ENCODE measurements around the gene NEK5.

The NEK5 gene

DNA sequence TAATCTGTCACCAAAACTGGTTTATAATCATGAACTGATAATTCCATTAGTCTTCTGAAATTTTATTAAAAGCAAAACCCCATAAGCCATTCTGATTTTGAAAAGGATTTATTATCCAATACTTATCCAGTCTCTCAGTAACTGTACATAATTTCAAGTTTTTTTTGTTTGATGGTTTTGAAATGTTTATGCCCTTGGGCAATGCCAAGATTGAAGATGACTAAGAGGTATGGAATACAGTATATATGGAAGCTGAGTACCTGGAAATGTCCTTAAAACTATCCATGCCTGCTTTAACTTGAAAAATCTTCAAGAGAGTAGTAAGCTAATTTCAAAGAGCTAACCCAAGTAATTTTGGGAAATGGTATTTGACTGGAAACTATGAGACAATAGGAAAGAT, 1.8 kb upstream of the NEK5 start:
- Histone ChIP-seq H2AFZ (ENCODE audit: low read depth, low read length) (no peak overlapping the region), H3K27ac (ENCODE audit: low read length) (no peak overlapping the region), H3K9ac (ENCODE audit: low read depth, low read length) (no peak overlapping the region), H3K9me3 (ENCODE audit: insufficient read depth, low read length, severe bottlenecking) (no peaks in the 10 kb centered on the region), H3K36me3 (ENCODE audit: insufficient read depth, low read length) (no peaks in the 10 kb centered on the region), H3K79me2 (ENCODE audit: insufficient read depth, low read length) (no peaks in the 10 kb centered on the region), H3K4me2 (ENCODE audit: insufficient read depth, low read length) (no peak overlapping the region), H3K27me3 (ENCODE audit: insufficient read depth, low read length, poor library complexity) (peaks cover 72% of the 10 kb centered on the region), H4K20me1 (ENCODE audit: insufficient read depth, low read length) (peaks cover 3% of the 10 kb centered on the region; the same call in 1 of the 2 replicates), H3K4me1 (ENCODE audit: insufficient read depth, low read length) (peaks cover 18% of the 10 kb centered on the region), H3K4me3 (ENCODE audit: low read depth in 1 of 2, low read length in 2 of 2) (no peak overlapping the region)
- ATAC-seq (ENCODE audit: insufficient read depth, low read depth) (no peak), DNase-seq (no peak)
- no peak for TF ChIP-seq EZH2 (IDR thresholded peaks at IDR 0.05; ENCODE audit: borderline replicate concordance, low read depth, low read length, severe bottlenecking)
- TF ChIP-seq, protein P1, sequence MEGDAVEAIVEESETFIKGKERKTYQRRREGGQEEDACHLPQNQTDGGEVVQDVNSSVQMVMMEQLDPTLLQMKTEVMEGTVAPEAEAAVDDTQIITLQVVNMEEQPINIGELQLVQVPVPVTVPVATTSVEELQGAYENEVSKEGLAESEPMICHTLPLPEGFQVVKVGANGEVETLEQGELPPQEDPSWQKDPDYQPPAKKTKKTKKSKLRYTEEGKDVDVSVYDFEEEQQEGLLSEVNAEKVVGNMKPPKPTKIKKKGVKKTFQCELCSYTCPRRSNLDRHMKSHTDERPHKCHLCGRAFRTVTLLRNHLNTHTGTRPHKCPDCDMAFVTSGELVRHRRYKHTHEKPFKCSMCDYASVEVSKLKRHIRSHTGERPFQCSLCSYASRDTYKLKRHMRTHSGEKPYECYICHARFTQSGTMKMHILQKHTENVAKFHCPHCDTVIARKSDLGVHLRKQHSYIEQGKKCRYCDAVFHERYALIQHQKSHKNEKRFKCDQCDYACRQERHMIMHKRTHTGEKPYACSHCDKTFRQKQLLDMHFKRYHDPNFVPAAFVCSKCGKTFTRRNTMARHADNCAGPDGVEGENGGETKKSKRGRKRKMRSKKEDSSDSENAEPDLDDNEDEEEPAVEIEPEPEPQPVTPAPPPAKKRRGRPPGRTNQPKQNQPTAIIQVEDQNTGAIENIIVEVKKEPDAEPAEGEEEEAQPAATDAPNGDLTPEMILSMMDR (IDR thresholded peaks at IDR 0.05; ENCODE audit: borderline replicate concordance, extremely low read depth, low read length, poor library complexity, severe bottlenecking) = no peak

- peak; percentile 82 for ATAC-seq (ENCODE audit: insufficient read depth, low read depth)
These were observed 830 bp downstream of the NEK5 start for GRCh38 chr13:52127783-52128702.

GRCh38 chr13:52127378-52127777, 1.5 kb downstream of the NEK5 start:
- Histone ChIP-seq H3K4me3 (ENCODE audit: low read depth in 1 of 2, low read length in 2 of 2) (no peak overlapping the region), H3K27ac (ENCODE audit: low read length) (no peak overlapping the region), H4K20me1 (ENCODE audit: insufficient read depth, low read length) (peaks cover 3% of the 10 kb centered on the region; the same call in 1 of the 2 replicates), H2AFZ (ENCODE audit: low read depth, low read length) (no peak overlapping the region), H3K4me1 (ENCODE audit: insufficient read depth, low read length) (peaks cover 18% of the 10 kb centered on the region), H3K27me3 (ENCODE audit: insufficient read depth, low read length, poor library complexity) (peaks cover 65% of the 10 kb centered on the region), H3K36me3 (ENCODE audit: insufficient read depth, low read length) (no peaks in the 10 kb centered on the region), H3K9me3 (ENCODE audit: insufficient read depth, low read length, severe bottlenecking) (no peaks in the 10 kb centered on the region), H3K4me2 (ENCODE audit: insufficient read depth, low read length) (no peak overlapping the region), H3K9ac (ENCODE audit: low read depth, low read length) (no peak overlapping the region), H3K79me2 (ENCODE audit: insufficient read depth, low read length) (no peaks in the 10 kb centered on the region)
- TF ChIP-seq, protein P1 (IDR thresholded peaks at IDR 0.05; ENCODE audit: borderline replicate concordance, extremely low read depth, low read length, poor library complexity, severe bottlenecking) = no peak
- no peak for TF ChIP-seq EZH2 (IDR thresholded peaks at IDR 0.05; ENCODE audit: borderline replicate concordance, low read depth, low read length, severe bottlenecking)
- DNase-seq (no peak), ATAC-seq (ENCODE audit: insufficient read depth, low read depth) (0 out of 3 replicates have a peak, but pooled peaks have one; percentile 5)

More at GRCh38 chr13:52127783-52128702, 830 bp downstream of the NEK5 start:
- Histone ChIP-seq H3K4me1 (ENCODE audit: insufficient read depth, low read length) (peaks cover 18% of the 10 kb centered on the region), H2AFZ (ENCODE audit: low read depth, low read length) (0 out of 2 replicates have a peak overlapping the region, but pooled peaks have one; percentile 14), H3K4me2 (ENCODE audit: insufficient read depth, low read length) (peak overlapping the region; percentile 60), H3K36me3 (ENCODE audit: insufficient read depth, low read length) (no peaks in the 10 kb centered on the region), H3K9me3 (ENCODE audit: insufficient read depth, low read length, severe bottlenecking) (no peaks in the 10 kb centered on the region), H4K20me1 (ENCODE audit: insufficient read depth, low read length) (peaks cover 3% of the 10 kb centered on the region; the same call in 1 of the 2 replicates), H3K27ac (ENCODE audit: low read length) (no peak overlapping the region), H3K79me2 (ENCODE audit: insufficient read depth, low read length) (no peaks in the 10 kb centered on the region), H3K9ac (ENCODE audit: low read depth, low read length) (no peak overlapping the region), H3K27me3 (ENCODE audit: insufficient read depth, low read length, poor library complexity) (peaks cover 69% of the 10 kb centered on the region), H3K4me3 (ENCODE audit: low read depth in 1 of 2, low read length in 2 of 2) (peak overlapping the region in 1 of 2 experiments; percentile 44; a peak in 2 of 4 replicates)
- TF ChIP-seq, protein P1 (IDR thresholded peaks at IDR 0.05; ENCODE audit: borderline replicate concordance, extremely low read depth, low read length, poor library complexity, severe bottlenecking) = peak; percentile 83
- TF ChIP-seq EZH2 (IDR thresholded peaks at IDR 0.05; ENCODE audit: borderline replicate concordance, low read depth, low read length, severe bottlenecking) = no peak
- peak; percentile 64 for DNase-seq
